NCI-H82 (cell line): ENCODE measurements around the gene SPDYE16.
"Not testable (repeated sequence)": the region's sequence is repeated elsewhere in the genome, so short reads cannot be mapped to it uniquely, and the experiment has no call there.

ENCODE experiments used
- DNase-seq: peaks from one replicate; lab custom pipeline; 2025; lab: John Stamatoyannopoulos, UW

Gene SPDYE16

GRCh38 chr7:76543197-76543596 is at the start of gene SPDYE16:
TSS of gene SPDYE16 (minus strand) at chr7:76543297. CDS start at chr7:76541459, 1,838 bp downstream.
- DNase-seq = not testable (repeated sequence)

- DNase-seq = not testable (repeated sequence)
These were observed 49.6 kb upstream of the SPDYE16 start for GRCh38 chr7:76592694-76593093.

- not testable (repeated sequence) for DNase-seq
These were observed 48.7 kb upstream of the SPDYE16 start for GRCh38 chr7:76591602-76592304.

- not testable (repeated sequence) for DNase-seq
These were observed 47.9 kb upstream of the SPDYE16 start for GRCh38 chr7:76591033-76591432.

- DNase-seq = not testable (repeated sequence)
These were observed 45.5 kb upstream of the SPDYE16 start for GRCh38 chr7:76588586-76588985.

GRCh38 chr7:76586585-76587315 is 43.7 kb upstream of the SPDYE16 start:
- DNase-seq = not testable (repeated sequence)

GRCh38 chr7:76583636-76584281 is 40.7 kb upstream of the SPDYE16 start:
- not testable (repeated sequence) for DNase-seq

GRCh38 chr7:76582848-76583631 is 39.9 kb upstream of the SPDYE16 start:
- DNase-seq = not testable (repeated sequence)

GRCh38 chr7:76575919-76576655 is 33.0 kb upstream of the SPDYE16 start:
- DNase-seq = not testable (repeated sequence)

GRCh38 chr7:76575431-76575830 is 32.3 kb upstream of the SPDYE16 start:
- DNase-seq = not testable (repeated sequence)

GRCh38 chr7:76572296-76572695 is 29.2 kb upstream of the SPDYE16 start:
- DNase-seq = not testable (repeated sequence)

GRCh38 chr7:76570324-76570775 is 27.3 kb upstream of the SPDYE16 start:
- not testable (repeated sequence) for DNase-seq

- not testable (repeated sequence) for DNase-seq
These were observed 25.6 kb upstream of the SPDYE16 start for GRCh38 chr7:76568742-76569141.

- DNase-seq = not testable (repeated sequence)
These were observed 24.7 kb upstream of the SPDYE16 start for GRCh38 chr7:76567753-76568152.

- DNase-seq = not testable (repeated sequence)
These were observed 24.2 kb upstream of the SPDYE16 start for GRCh38 chr7:76567311-76567710.

GRCh38 chr7:76565001-76565400 is 21.9 kb upstream of the SPDYE16 start:
- not testable (repeated sequence) for DNase-seq

- DNase-seq = not testable (repeated sequence)
These were observed 18.2 kb upstream of the SPDYE16 start for GRCh38 chr7:76561342-76561741.

GRCh38 chr7:76560157-76560556 is 17.1 kb upstream of the SPDYE16 start:
- not testable (repeated sequence) for DNase-seq

GRCh38 chr7:76559685-76560084 is 16.6 kb upstream of the SPDYE16 start:
- not testable (repeated sequence) for DNase-seq

GRCh38 chr7:76551992-76552391 is 8.9 kb upstream of the SPDYE16 start:
- not testable (repeated sequence) for DNase-seq

GRCh38 chr7:76549855-76550248 is 6.8 kb upstream of the SPDYE16 start:
- DNase-seq = not testable (repeated sequence)
